GM21576 (cell line): Measurements from ENCODE around the gene ITGA2B.
"Not testable (repeated sequence)": the region's sequence is repeated elsewhere in the genome, so short reads cannot be mapped to it uniquely, and the experiment has no call there.

Experiments used
- ATAC-seq: cut with Tn5 transposase; IDR thresholded peaks from one replicate; pipeline ENCODE4 v1.9.1; 2021; ENCODE audit warnings: mild to moderate bottlenecking, moderate library complexity; ENCODE audit not compliant: unreplicated experiment

ITGA2B gene

GRCh38 chr17:44369414-44370023 is 19.9 kb downstream of the ITGA2B start:
- not testable (repeated sequence) for ATAC-seq

- ATAC-seq: not testable (repeated sequence)
Measured at GRCh38 chr17:44368391-44369243, 20.8 kb downstream of the ITGA2B start.

DNA sequence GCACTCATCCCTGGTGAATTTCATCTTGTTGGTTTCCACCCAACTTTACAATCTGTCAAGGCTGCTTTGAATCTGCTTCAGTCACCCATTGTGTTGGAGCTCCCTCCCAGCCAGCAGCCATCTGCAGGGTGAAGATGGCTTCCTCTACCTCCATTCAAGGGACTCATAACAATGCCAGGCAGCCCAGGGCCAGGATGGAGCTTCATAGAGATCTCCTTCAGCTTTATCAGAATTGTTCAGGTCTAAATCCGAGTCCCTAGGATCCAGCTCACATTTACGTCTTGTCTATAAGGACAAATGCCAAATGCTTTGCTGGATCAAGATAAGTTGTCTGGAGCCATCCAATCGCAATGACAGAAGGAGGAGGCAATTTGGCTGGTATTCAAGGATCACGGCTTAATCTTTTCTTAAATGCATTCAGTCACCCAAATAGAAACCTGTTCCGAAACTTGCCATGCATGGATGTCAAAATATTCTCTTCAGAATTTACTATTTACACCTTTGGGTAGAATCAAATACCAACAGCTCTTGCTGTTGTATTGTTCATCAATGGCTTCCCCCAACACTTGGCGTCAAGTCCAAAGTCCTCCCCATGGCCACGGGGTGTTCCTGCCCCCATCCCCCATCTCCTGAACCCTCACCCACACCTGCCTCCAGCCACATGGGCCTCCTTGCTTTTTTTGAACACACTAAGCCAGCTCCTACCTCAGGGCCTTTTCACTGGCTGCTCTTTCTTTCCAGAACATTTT is 22.0 kb downstream of the ITGA2B start:
- no peak for ATAC-seq

DNA sequence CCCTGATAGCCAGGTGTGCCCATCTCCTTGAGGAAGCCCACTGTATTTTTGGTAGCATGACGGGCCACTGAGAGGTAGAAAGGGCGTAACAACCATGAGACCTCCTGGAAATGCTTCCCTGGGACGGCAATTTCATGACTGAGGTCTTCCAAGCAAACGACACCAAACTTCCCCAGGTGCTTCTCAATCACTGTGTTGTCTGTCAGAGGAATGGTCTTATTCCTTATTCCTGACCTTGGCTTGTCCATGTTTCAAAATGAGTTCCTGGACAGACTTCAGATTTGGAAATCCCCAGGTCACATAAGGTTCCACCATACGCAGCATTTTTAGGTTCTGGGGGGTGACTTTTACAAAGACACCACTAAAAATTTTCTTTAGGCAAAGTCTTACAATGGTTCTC is 24.4 kb downstream of the ITGA2B start:
- ATAC-seq: not testable (repeated sequence)

GRCh38 chr17:44363613-44364159 is 25.8 kb downstream of the ITGA2B start, which contains the start of gene FAM171A2:
Gene FAM171A2 (minus strand): TSS chr17:44363853. CDS start chr17:44363714, 139 bp downstream.
- peak; percentile 53 for ATAC-seq

DNA sequence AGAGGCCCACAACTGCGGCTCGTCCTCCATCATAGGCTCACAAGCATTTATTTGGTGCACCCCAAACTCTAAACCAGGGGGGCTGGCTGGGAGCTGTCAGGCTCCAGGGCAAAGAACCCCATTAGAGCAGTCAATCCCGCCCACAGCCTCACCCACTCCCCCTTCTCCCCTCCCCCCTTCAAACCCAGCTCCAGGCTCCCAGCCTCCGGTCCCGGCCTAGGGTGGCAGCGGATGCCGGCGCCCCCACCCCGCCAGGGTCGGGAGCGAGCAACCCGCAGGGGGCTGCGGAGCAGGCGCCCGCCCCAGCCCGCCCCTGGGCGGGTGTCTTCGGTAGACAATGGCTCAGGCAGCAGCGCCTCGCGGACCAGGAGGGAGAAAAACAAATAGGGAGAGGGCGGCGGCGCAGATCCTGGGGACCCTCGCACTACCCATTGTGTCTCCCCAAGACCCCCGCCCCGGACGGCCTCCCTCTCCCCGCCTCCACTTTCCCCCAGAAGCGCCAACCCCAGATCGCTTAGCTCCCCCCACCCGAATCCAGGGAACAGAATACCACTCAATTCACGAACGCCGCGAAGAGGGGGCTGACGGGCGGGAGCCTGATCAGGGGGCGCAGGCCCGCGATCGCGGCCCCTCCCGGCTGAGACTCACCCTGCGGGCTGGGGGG is 26.4 kb downstream of the ITGA2B start:
- ATAC-seq: no peak

- ATAC-seq: no peak
Measured at GRCh38 chr17:44362459-44362948, 26.9 kb downstream of the ITGA2B start.

GRCh38 chr17:44361292-44362260 is 27.9 kb downstream of the ITGA2B start:
- ATAC-seq: no peak

- ATAC-seq: no peak
Measured at GRCh38 chr17:44360826-44361225, 28.6 kb downstream of the ITGA2B start.

DNA sequence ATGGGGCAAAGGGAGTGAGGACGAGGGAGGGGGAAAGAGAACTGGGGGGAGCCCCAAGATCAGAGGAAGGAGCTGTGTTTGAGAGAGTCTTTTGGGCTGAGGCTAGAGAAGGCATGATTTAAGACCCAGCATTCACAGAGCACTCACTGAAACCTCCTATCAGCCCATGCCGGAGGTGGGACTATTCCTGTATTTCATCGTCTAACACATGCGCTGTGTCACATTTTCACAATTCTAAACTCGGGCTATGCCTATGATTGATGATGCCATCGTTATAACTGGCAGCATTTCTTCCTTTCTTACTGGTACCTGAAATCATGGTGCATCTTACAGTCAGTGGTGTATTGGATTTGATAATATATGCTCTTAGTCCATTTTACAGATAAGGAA is 29.3 kb downstream of the ITGA2B start:
- ATAC-seq: no peak

GRCh38 chr17:44359458-44360143 is 29.8 kb downstream of the ITGA2B start:
- no peak for ATAC-seq

DNA sequence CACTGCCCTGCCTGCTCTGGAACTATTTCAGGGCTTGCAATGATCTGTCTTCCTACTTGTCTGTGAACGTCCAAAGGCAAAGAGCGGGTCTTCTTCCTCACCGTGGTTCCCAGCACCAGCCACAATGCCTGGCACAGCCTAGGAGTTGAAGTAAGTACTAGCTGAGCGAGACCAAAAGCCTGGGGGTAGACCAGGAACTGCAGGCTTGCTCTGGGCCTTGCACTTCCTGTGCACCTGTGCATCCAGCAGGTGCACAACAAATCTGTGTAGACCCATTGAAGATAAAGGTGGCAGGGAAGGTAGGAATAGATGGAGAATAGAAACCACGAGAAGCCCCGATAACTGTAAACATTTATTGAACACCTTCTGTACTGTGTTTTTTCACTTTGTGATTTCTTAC is 30.4 kb downstream of the ITGA2B start:
- no peak for ATAC-seq

DNA sequence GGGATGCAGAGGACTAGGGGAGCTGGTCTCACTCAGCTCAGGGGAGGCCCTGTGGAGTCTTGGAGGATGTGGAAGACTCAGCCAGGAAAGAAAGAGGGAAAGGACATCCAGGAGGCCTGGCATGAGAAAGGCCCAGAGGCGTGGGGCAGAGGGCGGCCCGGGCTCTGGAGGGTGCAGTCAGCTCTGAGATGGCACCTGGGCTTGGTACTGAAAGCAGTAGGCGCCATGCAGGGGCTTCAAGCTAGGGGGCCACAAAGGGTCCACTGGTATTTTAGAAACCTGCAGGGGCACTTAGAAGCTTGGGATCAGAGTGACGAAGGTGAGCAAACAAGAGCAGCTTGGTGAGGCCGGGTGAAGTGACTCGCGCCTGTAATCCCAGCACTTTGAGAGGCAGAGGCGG is 31.4 kb downstream of the ITGA2B start:
- ATAC-seq: no peak

DNA sequence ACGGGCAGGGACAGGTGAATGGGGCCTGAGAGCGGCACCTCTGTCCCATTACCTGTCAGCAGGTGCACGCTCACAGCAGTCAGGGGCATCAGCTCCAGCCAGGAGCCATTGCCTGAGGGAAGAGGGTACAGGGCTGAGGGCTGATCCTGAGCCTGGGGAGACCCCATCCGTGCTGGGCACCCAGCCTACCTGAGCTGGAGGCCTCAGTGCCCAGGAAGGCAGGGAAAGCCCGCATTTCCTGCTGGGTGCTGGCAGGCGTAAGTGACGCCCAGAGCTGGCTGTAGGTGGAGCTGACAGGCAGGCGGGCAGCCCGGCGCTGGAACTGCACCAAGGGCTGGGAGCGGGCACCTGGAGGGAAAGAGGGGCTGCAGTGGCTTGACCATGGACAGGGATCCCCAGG is 33.2 kb downstream of the ITGA2B start:
- ATAC-seq: no peak

DNA sequence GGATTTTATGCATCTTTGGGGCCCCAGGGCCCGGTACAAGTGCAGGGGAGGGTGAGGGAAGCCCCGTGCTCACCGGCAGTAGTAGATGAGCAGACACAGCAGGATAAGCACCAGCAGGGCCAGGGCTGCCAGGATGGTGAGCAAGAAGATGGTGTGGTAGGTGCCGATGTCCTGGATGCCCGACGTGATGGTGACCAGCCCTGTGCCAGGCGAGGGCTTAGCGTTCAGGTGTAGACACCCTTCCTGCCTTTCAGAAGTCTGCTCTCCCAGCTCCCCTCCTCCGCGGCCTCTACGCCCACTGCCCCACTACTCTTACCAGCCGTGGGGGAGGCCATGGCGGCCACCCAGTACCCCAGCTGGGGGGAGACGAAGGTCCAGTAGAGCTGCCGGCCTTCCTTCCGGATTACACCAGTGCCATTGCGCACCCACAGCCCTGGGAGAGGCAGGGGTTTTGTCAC is 33.8 kb downstream of the ITGA2B start:
- no peak for ATAC-seq

- no peak for ATAC-seq
Measured at GRCh38 chr17:44354582-44355561, 34.6 kb downstream of the ITGA2B start.

DNA sequence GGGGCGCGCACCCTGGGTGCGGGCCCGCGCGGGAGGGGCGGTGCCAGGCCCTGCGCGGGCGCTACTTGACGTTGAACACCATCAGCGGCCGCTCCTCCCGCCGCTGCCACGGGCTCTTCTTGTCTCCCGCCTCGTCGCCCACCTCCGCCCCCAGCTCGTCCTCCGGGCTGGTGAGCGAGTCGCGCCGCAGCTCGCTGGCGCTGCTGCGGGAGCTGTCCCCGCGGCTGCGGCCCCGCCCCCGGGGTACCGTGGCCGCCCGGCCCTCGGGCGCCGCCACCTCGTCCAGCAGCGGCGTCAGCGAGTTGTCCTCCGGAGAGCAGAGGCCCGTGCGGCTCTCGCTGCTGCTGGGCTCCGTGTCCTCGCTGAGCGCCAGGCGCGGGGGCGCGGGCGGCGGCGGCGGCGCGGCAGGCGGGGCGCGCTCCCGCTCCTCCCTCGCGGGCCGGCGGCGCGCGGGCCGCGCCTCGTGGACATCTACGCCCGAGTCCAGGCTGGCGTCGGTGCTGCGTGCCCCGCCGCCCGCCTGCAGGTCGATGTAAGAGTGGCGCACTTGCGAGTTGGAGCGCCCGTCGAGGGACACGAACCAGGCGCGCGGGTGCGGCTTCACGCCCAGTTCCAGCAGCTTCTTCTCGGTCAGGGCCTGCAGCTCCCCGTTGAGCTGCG is 35.6 kb downstream of the ITGA2B start:
- no peak for ATAC-seq
